Vagina (tissue), 2 donors: ENCODE results near the gene TGFA.

ENCODE experiments used
- CTCF ChIP-seq, 3 experiments: fragments of 450-650 bp in 2 of 3; fragments of 200-600 bp in 1 of 3; sonication (generic) in 1 of 3; IDR thresholded peaks; one replicate each; pipeline ENCODE4 v1.5.1; 2017 to 2019; ENCODE audit warnings: antibody characterized with exemption in 3 of 3, mild to moderate bottlenecking in 2 of 3, moderate library complexity in 2 of 3
- POLR2A ChIP-seq, 2 donors: fragments of 450-650 bp; IDR thresholded peaks; one replicate each; pipeline ENCODE4 v1.6.1; 2017; ENCODE audit warnings: antibody characterized with exemption in 2 of 2, mild to moderate bottlenecking in 2 of 2, moderate library complexity in 2 of 2
- POLR2AphosphoS5 ChIP-seq, 2 donors: sonication (generic); formaldehyde crosslinking; IDR thresholded peaks; one replicate each; pipeline ENCODE4 v1.9.0; 2017; ENCODE audit warnings: antibody characterized with exemption in 2 of 2, mild to moderate bottlenecking in 2 of 2, low read depth in 1 of 2; ENCODE audit not compliant: insufficient read depth in 1 of 2

DNA sequence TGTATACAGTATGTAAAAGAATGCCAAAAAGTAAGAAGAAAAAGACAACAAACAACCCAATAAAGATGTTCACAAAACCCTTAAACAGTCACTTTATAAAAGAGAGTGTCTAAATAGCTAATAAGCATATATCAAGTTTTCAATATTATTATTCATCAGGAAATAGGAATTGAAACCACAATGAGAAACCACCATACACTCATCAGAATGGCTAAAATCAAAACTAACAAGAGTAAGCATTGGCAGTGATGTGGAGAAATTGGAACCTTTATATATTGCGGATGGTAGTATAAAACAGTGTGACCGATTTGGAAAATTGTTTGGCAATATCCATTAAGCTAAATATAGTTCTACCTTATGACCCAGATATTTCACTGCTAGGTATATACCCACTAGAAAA is 20.5 kb upstream of the TGFA start:
- TF ChIP-seq POLR2AphosphoS5 (IDR thresholded peaks at IDR 0.05; ENCODE audit: insufficient read depth in 1 of 2, low read depth in 1 of 2) (no peak), CTCF (IDR thresholded peaks at IDR 0.05) (no peak), POLR2A (IDR thresholded peaks at IDR 0.05) (no peak)
